K562 (cell line): ENCODE measurements around the gene SLC10A3. TPM values are rescaled to one million over a fixed set of nuclear protein-coding genes. Genes with fewer than 3 reads are reported as not detected.

Experiments used
- ATAC-seq: fragments of 200-7000 bp; cut with Tn5 transposase; 3 replicates; pipeline ENCODE4 v1.9.1; 2020; ENCODE audit warnings: moderate library complexity
- BruUV-seq: library from RNA; stranded (reverse); fragments of 400-500 nt; replicated peaks from 2 replicates; lab custom pipeline; 2021; lab: Mats Ljungman, UMichigan
- CTCF ChIA-PET: fragments of 300-600 bp; formaldehyde crosslinking; extraction: SDS; loops from one replicate; lab custom pipeline; 2021; ENCODE audit warnings: low intra/inter-chr PET ratio; lab: Yijun Ruan, JAX
- POLR2A ChIA-PET: fragments of 300-600, 350-650 bp; sonication (Branson Sonifier 250); formaldehyde crosslinking; extraction: SDS; loops from one replicate; lab custom pipeline; 2021; ENCODE audit warnings: antibody characterized with exemption, inconsistent platforms; lab: Yijun Ruan, JAX
- DNase-seq, 4 experiments: peaks; one replicate each; pipeline versions ENCODE4 v3.0.0 to v3.0.0-alpha.2; 2011 to 2018; ENCODE audit warnings: low spot score in 3 of 4, mixed read lengths in 3 of 4; ENCODE audit errors: extremely low read depth in 1 of 4
- FAIRE-seq: peaks from 2 replicates; lab custom pipeline; 2011; peaks lifted over from hg19 to GRCh38; lab: Jason Lieb, UNC
- H2AFZ ChIP-seq: 2 replicates; pipeline ENCODE4 v1.6.0; 2011; ENCODE audit warnings: low read depth, low read length, control low read depth, inconsistent platforms
- H3K27ac ChIP-seq: fragments of 200-600 bp; 3 replicates; pipeline ENCODE4 v1.8.0; 2011; ENCODE audit warnings: low read depth, mild to moderate bottlenecking, control low read depth, inconsistent platforms, low read length, moderate library complexity, mixed read lengths; ENCODE audit errors: extremely low read depth
- H3K27me3 ChIP-seq, 2 experiments: fragments of 300-600 bp in 1 of 2; 2 replicates in 1 of 2; 3 replicates in 1 of 2; pipeline versions ENCODE4 v1.6.0 to v1.8.0; 2011; ENCODE audit warnings: inconsistent platforms in 2 of 2, low read length in 2 of 2, mild to moderate bottlenecking in 1 of 2, mixed read lengths in 1 of 2, moderate library complexity in 1 of 2; ENCODE audit not compliant: control insufficient read depth in 2 of 2, insufficient read depth in 2 of 2
- H3K36me3 ChIP-seq: fragments of 300-600 bp; 3 replicates; pipeline ENCODE4 v1.8.0; 2011; ENCODE audit warnings: mild to moderate bottlenecking, low read length, inconsistent platforms; ENCODE audit not compliant: control insufficient read depth, insufficient read depth
- H3K4me1 ChIP-seq, 2 experiments: fragments of 200-600 bp in 1 of 2; replicated peaks in 1 of 2; 2 replicates in 1 of 2; 3 replicates in 1 of 2; pipeline versions ENCODE4 v1.5.1 to v1.8.0; 2011; ENCODE audit warnings: inconsistent platforms in 2 of 2, low read length in 2 of 2, mild to moderate bottlenecking in 1 of 2, mixed read lengths in 1 of 2, moderate library complexity in 1 of 2; ENCODE audit not compliant: control insufficient read depth in 2 of 2, insufficient read depth in 2 of 2
- H3K4me2 ChIP-seq: 2 replicates; pipeline ENCODE4 v1.6.1; 2011; ENCODE audit warnings: low read length, control low read depth, inconsistent platforms, mixed read lengths; ENCODE audit not compliant: insufficient read depth
- H3K4me3 ChIP-seq: fragments of 200-600 bp; sonication (generic), shearing (Covaris generic); 2 replicates; pipeline ENCODE4 v1.5.1; 2016; ENCODE audit warnings: control low read depth, inconsistent platforms
- H3K79me2 ChIP-seq: fragments of 200-600 bp; 3 replicates; pipeline ENCODE4 v1.8.0; 2011; ENCODE audit warnings: low read length, inconsistent platforms; ENCODE audit not compliant: control insufficient read depth, insufficient read depth
- H3K9ac ChIP-seq, 2 experiments: 2 replicates each; pipeline versions ENCODE4 v1.6.0 to v1.6.1; 2011; ENCODE audit warnings: low read depth in 2 of 2, low read length in 2 of 2, control low read depth in 1 of 2, inconsistent platforms in 1 of 2, mild to moderate bottlenecking in 1 of 2, mixed read lengths in 1 of 2; ENCODE audit not compliant: insufficient read depth in 1 of 2
- H3K9me1 ChIP-seq: one replicate; pipeline ENCODE4 v1.6.0; 2011; ENCODE audit warnings: inconsistent platforms, mild to moderate bottlenecking, low read length, moderate library complexity; ENCODE audit not compliant: control insufficient read depth, insufficient read depth
- H3K9me3 ChIP-seq: replicated peaks from 2 replicates; pipeline ENCODE4 v1.5.1; 2011; ENCODE audit warnings: low read depth, low read length, inconsistent platforms; ENCODE audit not compliant: control insufficient read depth, insufficient read depth
- H4K20me1 ChIP-seq: replicated peaks from 2 replicates; pipeline ENCODE4 v1.6.1; 2011; ENCODE audit warnings: low read length, inconsistent platforms, mixed read lengths; ENCODE audit not compliant: control insufficient read depth, insufficient read depth
- CBX1 ChIP-seq: sonication (generic); IDR thresholded peaks from 2 replicates; pipeline ENCODE4 v1.6.1; 2016; ENCODE audit warnings: antibody characterized with exemption, low read depth, mild to moderate bottlenecking
- CBX3 ChIP-seq, 2 experiments: IDR thresholded peaks; 1 replicate in 1 of 2; 2 replicates in 1 of 2; pipeline ENCODE4 v1.6.1; 2012; ENCODE audit warnings: inconsistent platforms in 2 of 2, low read length in 2 of 2, borderline replicate concordance in 1 of 2, control low read depth in 1 of 2
- FOXM1 ChIP-seq, 2 experiments: fragments of 450-650 bp in 1 of 2; sonication (generic) in 1 of 2; formaldehyde crosslinking in 1 of 2; IDR thresholded peaks; 2 replicates each; pipeline versions ENCODE4 v1.6.1 to v1.9.0; 2017 to 2022; ENCODE audit warnings: low read depth in 2 of 2, mild to moderate bottlenecking in 2 of 2, missing genetic modification reagents in 1 of 2, moderate library complexity in 1 of 2
- HCFC1 ChIP-seq: IDR thresholded peaks from 2 replicates; pipeline ENCODE4 v1.6.1; 2012; ENCODE audit warnings: low read depth, low read length, improper control_type of control experiment
- HES1 ChIP-seq: fragments of 450-650 bp; IDR thresholded peaks from 2 replicates; pipeline ENCODE4 v1.6.1; 2016; ENCODE audit warnings: low read depth, mild to moderate bottlenecking, moderate library complexity
- MITF ChIP-seq: IDR thresholded peaks from 2 replicates; pipeline ENCODE4 v1.6.1; 2014; ENCODE audit warnings: antibody characterized with exemption
- NCOA1 ChIP-seq: fragments of 450-650 bp; IDR thresholded peaks from 2 replicates; pipeline ENCODE4 v1.6.1; 2016; ENCODE audit warnings: low read depth
- SRSF7 ChIP-seq: fragments of 200-400 bp; formaldehyde crosslinking; optimal IDR thresholded peaks from 2 replicates; pipeline ENCODE3; 2017; ENCODE audit warnings: mild to moderate bottlenecking, low read depth, low read length
- ZNF395 ChIP-seq: fragments of 200-800 bp; sonication (Bioruptor generic); IDR thresholded peaks from 2 replicates; pipeline ENCODE4 v1.6.1; 2017; ENCODE audit warnings: missing genetic modification characterization, missing compliant biosample characterization
- ZNF586 ChIP-seq: fragments of 450-650 bp; formaldehyde crosslinking; conservative IDR thresholded peaks from 2 replicates; pipeline ENCODE4 v1.4.0; 2020; ENCODE audit warnings: mild to moderate bottlenecking, moderate library complexity
- WGBS: fragments of 100-300 bp; shearing (Covaris generic); methylation state at CpG from one replicate; pipeline ENCODE4 v1.1.6; 2016; ENCODE audit warnings: low coverage, mixed read lengths; ENCODE audit not compliant: insufficient coverage; ENCODE audit errors: missing lambda C conversion rate; 5-methylcytosine and 5-hydroxymethylcytosine counted together
- in situ Hi-C: fragments of 300-500 bp; cut with MboI; formaldehyde crosslinking; loops from 4 replicates; pipeline ENCODE4 v1.15.0; 2018; ENCODE audit warnings: inconsistent platforms, mixed read lengths
- intact Hi-C: fragments of 100-400 bp; cut with micrococcal nuclease; formaldehyde crosslinking; loops from 2 replicates; pipeline ENCODE4 v1.14.2; 2022
- polyA plus RNA-seq, 8 experiments: library from polyadenylated mRNA; depleted of rRNA in 4 of 8; stranded (reverse) in 5 of 8; unstranded in 3 of 8; fragments of >200 nt; fragmentation: Nextera tagmentation in 2 of 8; fragmentation: Illumina TruSeq in 1 of 8; extraction: Ambion mirVana in 2 of 8; extraction: Trizol in 1 of 8; gene quantifications; 2 replicates each; pipeline versions ENCODE4 v1.2.1 to v1.2.3, GENCODE V29; 2011 to 2014; ENCODE audit warnings: inconsistent platforms in 1 of 8, missing spikeins in 1 of 8
- total RNA-seq, 7 experiments: library from RNA; depleted of rRNA in 6 of 7; stranded (reverse); fragments of >200 nt in 6 of 7; fragmentation: Illumina TruSeq in 2 of 7; extraction: Trizol in 2 of 7; gene quantifications; 2 replicates each; pipeline versions ENCODE4 v1.2.1 to v1.2.3, GENCODE V29; 2011 to 2021; ENCODE audit warnings: low replicate concordance in 1 of 7
- TF ChIP-seq, protein P1 (sequence below): fragments of 250-450 bp; sonication (Bioruptor Pico); IDR thresholded peaks from 2 replicates; pipeline ENCODE4 v1.4.0; 2020; ENCODE audit warnings: borderline replicate concordance

The SLC10A3 gene
- total and polyA plus RNA-seq, 9 of the 15 experiments (the other 6 are each of a cell fraction or from before 2014, with no cell fraction given) = 5.2 to 30.6 (median 16.7) TPM

- POLR2A ChIA-PET = interaction anchor here (0.5 to 0.8 kb wide), 3 partner anchors 9 to 26 kb away, joined by 3 to 4 read pairs (median 3); no protein-coding TSS in a partner anchor
- WGBS = 92% methylated on average over 2 of the region's 2 CpGs
- in situ Hi-C loops = no loop called here
Measured at GRCh38 chrX:154513716-154514115, 23.3 kb upstream of the SLC10A3 start.

More at GRCh38 chrX:154513716-154514115, 23.3 kb upstream of the SLC10A3 start:
- BruUV-seq = no TSS peak
- Histone ChIP-seq H3K36me3 (peaks cover 32% of the 10 kb centered on the region; the same call in 2 of the 3 replicates), H3K27ac (no peak overlapping the region; the same call in 2 of the 3 replicates), H3K4me3 (no peak overlapping the region), H3K79me2 (peaks cover 25% of the 10 kb centered on the region), H3K4me1 (peaks cover 15 to 35% of the 10 kb centered on the region in 2 experiments; a peak in 4 of 5 replicates), H3K9me3 (no peaks in the 10 kb centered on the region), H3K27me3 (no peaks in the 10 kb centered on the region), H3K9ac (no peak overlapping the region), H4K20me1 (no peaks in the 10 kb centered on the region; the same call in 1 of the 2 replicates), H3K9me1 (no peaks in the 10 kb centered on the region), H3K4me2 (no peak overlapping the region), H2AFZ (no peak overlapping the region)
- CTCF ChIA-PET = no interaction called here
- TF ChIP-seq CBX3 (IDR thresholded peaks at IDR 0.05; ENCODE audit: borderline replicate concordance in 1 of 2, low read length in 2 of 2) (no peak), FOXM1 (IDR thresholded peaks at IDR 0.05; ENCODE audit: low read depth) (no peak), FOXM1 (CRISPR knock-in tag; IDR thresholded peaks at IDR 0.05; ENCODE audit: low read depth) (no peak), HCFC1 (no peak), ZNF395 (CRISPR knock-in tag) (no peak), MITF (no peak), ZNF586 (CRISPR knock-in tag) (no peak), NCOA1 (no peak), SRSF7 (no peak), CBX1 (no peak), HES1 (no peak)
- TF ChIP-seq, protein P1, sequence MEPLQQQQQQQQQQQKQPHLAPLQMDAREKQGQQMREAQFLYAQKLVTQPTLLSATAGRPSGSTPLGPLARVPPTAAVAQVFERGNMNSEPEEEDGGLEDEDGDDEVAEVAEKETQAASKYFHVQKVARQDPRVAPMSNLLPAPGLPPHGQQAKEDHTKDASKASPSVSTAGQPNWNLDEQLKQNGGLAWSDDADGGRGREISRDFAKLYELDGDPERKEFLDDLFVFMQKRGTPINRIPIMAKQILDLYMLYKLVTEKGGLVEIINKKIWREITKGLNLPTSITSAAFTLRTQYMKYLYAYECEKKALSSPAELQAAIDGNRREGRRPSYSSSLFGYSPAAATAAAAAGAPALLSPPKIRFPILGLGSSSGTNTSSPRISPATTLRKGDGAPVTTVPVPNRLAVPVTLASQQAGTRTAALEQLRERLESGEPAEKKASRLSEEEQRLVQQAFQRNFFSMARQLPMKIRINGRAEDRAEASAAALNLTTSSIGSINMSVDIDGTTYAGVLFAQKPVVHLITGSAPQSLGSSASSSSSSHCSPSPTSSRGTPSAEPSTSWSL = no peak
- no peak for FAIRE-seq
- intact Hi-C loops = no loop called here
- DNase-seq = no peak
- no peak for ATAC-seq
